GM12872 (cell line): ENCODE results near the gene SPAM1.

Experiments
- CTCF ChIP-seq: IDR thresholded peaks from 3 replicates; pipeline ENCODE4 v1.5.1; 2011; ENCODE audit warnings: low read depth, mild to moderate bottlenecking, low read length, moderate library complexity; ENCODE audit not compliant: insufficient read depth

Gene SPAM1

GRCh38 chr7:123935436-123936381, 10.7 kb downstream of the SPAM1 start:
- TF ChIP-seq CTCF, result no peak

- no peak for TF ChIP-seq CTCF
Measured at GRCh38 chr7:123936388-123936787, 11.3 kb downstream of the SPAM1 start.

- TF ChIP-seq CTCF, result no peak
Measured at GRCh38 chr7:123939784-123940183, 14.7 kb downstream of the SPAM1 start.

- TF ChIP-seq CTCF, result no peak
Measured at GRCh38 chr7:123941391-123942180, 16.5 kb downstream of the SPAM1 start.

GRCh38 chr7:123944395-123944794, 19.4 kb downstream of the SPAM1 start:
- no peak for TF ChIP-seq CTCF

GRCh38 chr7:123945938-123946337, 20.9 kb downstream of the SPAM1 start:
- TF ChIP-seq CTCF, result no peak

GRCh38 chr7:123948136-123948535, 23.1 kb downstream of the SPAM1 start:
- no peak for TF ChIP-seq CTCF
